HepG2 (cell line): ENCODE data around the gene MARS1. TPM values are rescaled to one million over a fixed set of nuclear protein-coding genes. Genes with fewer than 3 reads are reported as not detected.

Experiments
- ATAC-seq: fragments of 200-7000 bp; cut with Tn5 transposase; 3 replicates; pipeline ENCODE4 v1.9.1; 2020; ENCODE audit warnings: mild to moderate bottlenecking, moderate library complexity
- BruUV-seq: library from RNA; stranded (reverse); fragments of 400-500 nt; replicated peaks from 2 replicates; lab custom pipeline; 2021; lab: Mats Ljungman, UMichigan
- CTCF ChIA-PET: fragments of 300-600 bp; formaldehyde crosslinking; extraction: SDS; loops from one replicate; lab custom pipeline; 2021; ENCODE audit warnings: low total read pairs, inconsistent platforms, low intra/inter-chr PET ratio; lab: Yijun Ruan, JAX
- POLR2A ChIA-PET: fragments of 350-600 bp; sonication (Branson Sonifier 250); formaldehyde crosslinking; loops from one replicate; lab custom pipeline; 2020; ENCODE audit warnings: antibody characterized with exemption, inconsistent platforms; lab: Yijun Ruan, JAX
- DNase-seq: peaks from one replicate; pipeline ENCODE4 v3.0.0-alpha.2; 2015; ENCODE audit warnings: low spot score
- FAIRE-seq: peaks from 3 replicates; lab custom pipeline; 2011; peaks lifted over from hg19 to GRCh38; lab: Jason Lieb, UNC
- H2AFZ ChIP-seq: one replicate; pipeline ENCODE4 v1.6.1; 2011; ENCODE audit warnings: low read length, inconsistent platforms
- H3K27ac ChIP-seq: fragments of 300-600 bp; 3 replicates; pipeline ENCODE4 v1.8.0; 2011; ENCODE audit warnings: mixed run types, mild to moderate bottlenecking, mixed read lengths, low read length, inconsistent platforms; ENCODE audit not compliant: insufficient read depth; ENCODE audit errors: extremely low read length
- H3K27me3 ChIP-seq, 2 experiments: fragments of 200-600 bp in 1 of 2; 2 replicates in 1 of 2; 3 replicates in 1 of 2; pipeline versions ENCODE4 v1.6.0 to v1.8.0; 2011; ENCODE audit warnings: low read length in 2 of 2, mild to moderate bottlenecking in 2 of 2, moderate library complexity in 2 of 2, inconsistent platforms in 1 of 2; ENCODE audit not compliant: insufficient read depth in 2 of 2, control insufficient read depth in 1 of 2
- H3K36me3 ChIP-seq, 2 experiments: fragments of 200-600 bp in 1 of 2; replicated peaks in 1 of 2; 2 replicates in 1 of 2; 3 replicates in 1 of 2; pipeline versions ENCODE4 v1.5.1 to v1.8.0; 2011; ENCODE audit warnings: low read length in 2 of 2, inconsistent platforms in 1 of 2; ENCODE audit not compliant: insufficient read depth in 2 of 2, control insufficient read depth in 1 of 2
- H3K4me1 ChIP-seq: 2 replicates; pipeline ENCODE4 v1.5.1; 2012; ENCODE audit warnings: low read length, inconsistent platforms; ENCODE audit not compliant: insufficient read depth
- H3K4me2 ChIP-seq: 2 replicates; pipeline ENCODE4 v1.6.0; 2011; ENCODE audit warnings: low read depth, low read length, inconsistent platforms
- H3K4me3 ChIP-seq, 3 experiments: fragments of 200-600 bp in 1 of 3; sonication (generic), shearing (Covaris generic) in 1 of 3; replicated peaks in 1 of 3; 2 replicates each; pipeline ENCODE4 v1.5.1; 2011 to 2016; ENCODE audit warnings: low read length in 3 of 3, inconsistent platforms in 2 of 3, low read depth in 2 of 3, mild to moderate bottlenecking in 2 of 3, control low read depth in 1 of 3, mixed read lengths in 1 of 3; ENCODE audit not compliant: insufficient read depth in 1 of 3
- H3K79me2 ChIP-seq: one replicate; pipeline ENCODE4 v1.6.1; 2011; ENCODE audit warnings: low read length, inconsistent platforms; ENCODE audit not compliant: insufficient read depth
- H3K9ac ChIP-seq: 2 replicates; pipeline ENCODE4 v1.6.0; 2011; ENCODE audit warnings: mild to moderate bottlenecking, low read depth, low read length, inconsistent platforms; ENCODE audit not compliant: insufficient read depth
- H3K9me3 ChIP-seq: 2 replicates; pipeline ENCODE4 v1.5.1; 2012; ENCODE audit warnings: mild to moderate bottlenecking, low read length
- H4K20me1 ChIP-seq: 2 replicates; pipeline ENCODE4 v1.6.0; 2011; ENCODE audit warnings: inconsistent platforms, mild to moderate bottlenecking, low read length, moderate library complexity; ENCODE audit not compliant: insufficient read depth
- FOSL2 ChIP-seq: sonication (generic); formaldehyde crosslinking; IDR thresholded peaks from 2 replicates; pipeline ENCODE4 v1.4.0; 2020; ENCODE audit warnings: missing genetic modification reagents
- GABPB1 ChIP-seq: IDR thresholded peaks from 2 replicates; pipeline ENCODE4 v1.6.1; 2016; ENCODE audit warnings: mild to moderate bottlenecking, missing genetic modification reagents, moderate library complexity, missing compliant biosample characterization
- NFKB2 ChIP-seq: sonication (generic); formaldehyde crosslinking; IDR thresholded peaks from 2 replicates; pipeline ENCODE4 v1.4.0; 2020; ENCODE audit warnings: missing genetic modification reagents, borderline replicate concordance
- PITX1 ChIP-seq: sonication (generic); formaldehyde crosslinking; IDR thresholded peaks from 2 replicates; pipeline ENCODE4 v1.5.1; 2020; ENCODE audit warnings: mild to moderate bottlenecking, missing genetic modification reagents
- POLR2A ChIP-seq, 2 experiments: IDR thresholded peaks; 2 replicates each; pipeline ENCODE4 v1.6.1; 2011; ENCODE audit warnings: low read depth in 2 of 2, low read length in 2 of 2, mild to moderate bottlenecking in 1 of 2, moderate library complexity in 1 of 2; ENCODE audit not compliant: insufficient read depth in 1 of 2
- SAP130 ChIP-seq: IDR thresholded peaks from 2 replicates; pipeline ENCODE4 v1.6.1; 2016; ENCODE audit warnings: low read depth
- SP1 ChIP-seq, 2 experiments: fragments of 450-650 bp in 1 of 2; sonication (generic) in 1 of 2; formaldehyde crosslinking in 1 of 2; IDR thresholded peaks; 2 replicates each; pipeline versions ENCODE4 v1.4.0 to v1.6.1; 2016 to 2020; ENCODE audit warnings: missing genetic modification reagents in 1 of 2
- THAP9 ChIP-seq: sonication (generic); formaldehyde crosslinking; IDR thresholded peaks from 2 replicates; pipeline ENCODE4; 2020; ENCODE audit warnings: missing genetic modification reagents, mild to moderate bottlenecking, borderline replicate concordance
- TP53 ChIP-seq: sonication (generic); formaldehyde crosslinking; conservative IDR thresholded peaks from 2 replicates; pipeline ENCODE4 v1.4.0; 2020; ENCODE audit warnings: missing genetic modification reagents
- TRIM24 ChIP-seq: sonication (generic); formaldehyde crosslinking; IDR thresholded peaks from 2 replicates; pipeline ENCODE4 v1.8.0; 2022; ENCODE audit warnings: mild to moderate bottlenecking, missing genetic modification reagents
- ZFP1 ChIP-seq: IDR thresholded peaks from 2 replicates; pipeline ENCODE4 v1.6.1; 2016
- ZFY ChIP-seq: sonication (generic); formaldehyde crosslinking; IDR thresholded peaks from 2 replicates; pipeline ENCODE4 v1.4.0; 2020; ENCODE audit warnings: missing genetic modification reagents
- ZNF414 ChIP-seq: sonication (generic); formaldehyde crosslinking; IDR thresholded peaks from 2 replicates; pipeline ENCODE4 v1.5.0; 2020; ENCODE audit warnings: missing genetic modification reagents
- ZNF460 ChIP-seq: sonication (generic); formaldehyde crosslinking; IDR thresholded peaks from 2 replicates; pipeline ENCODE4 v1.5.1; 2020; ENCODE audit warnings: missing genetic modification reagents, mild to moderate bottlenecking, borderline replicate concordance
- ZSCAN5A ChIP-seq: sonication (generic); formaldehyde crosslinking; IDR thresholded peaks from 2 replicates; pipeline ENCODE4 v1.8.0; 2022; ENCODE audit warnings: mild to moderate bottlenecking, missing genetic modification reagents, borderline replicate concordance
- WGBS: methylation state at CpG from one replicate; pipeline ENCODE4 v1.1.6; 2017; ENCODE audit warnings: low lambda C conversion rate; 5-methylcytosine and 5-hydroxymethylcytosine counted together
- in situ Hi-C: cut with HindIII; loops from 2 replicates; pipeline ENCODE4 v1.10.0; 2017; ENCODE audit warnings: low pct_unique_long_range_greater_than_20kb; ENCODE audit not compliant: extremely low pct_ligation_motif_present
- intact Hi-C: fragments of 100-400 bp; cut with micrococcal nuclease; formaldehyde crosslinking; loops from one replicate; pipeline ENCODE4 v1.10.0; 2022; ENCODE audit not compliant: unreplicated experiment
- polyA plus RNA-seq, 8 experiments: library from polyadenylated mRNA; depleted of rRNA in 3 of 8; stranded (reverse) in 7 of 8; unstranded in 1 of 8; fragments of >200 nt; fragmentation: Illumina TruSeq in 4 of 8; extraction: Trizol in 4 of 8; gene quantifications; 2 replicates each; pipeline versions ENCODE4 v1.2.1 to v1.2.3, GENCODE V29; 2011 to 2016; ENCODE audit warnings: low read depth in 4 of 8, missing spikeins in 1 of 8, mixed read lengths in 1 of 8; ENCODE audit not compliant: insufficient read depth in 1 of 8
- total RNA-seq, 5 experiments: library from RNA; depleted of rRNA; stranded (reverse); fragments of >200 nt; fragmentation: Illumina TruSeq; extraction: Trizol; gene quantifications; 2 replicates each; pipeline ENCODE4 v1.2.3, GENCODE V29; 2016; ENCODE audit warnings: low read depth in 1 of 5
- TF ChIP-seq, protein P1 (sequence below): sonication (generic); formaldehyde crosslinking; IDR thresholded peaks from 2 replicates; pipeline ENCODE4 v1.4.0; 2020; ENCODE audit warnings: mild to moderate bottlenecking, missing genetic modification reagents

MARS1 gene
- total and polyA plus RNA-seq, 2 of the 13 experiments (the other 11 are each of a cell fraction or from before 2014, with no cell fraction given) = 115 to 181 TPM

- POLR2A ChIA-PET = no interaction called here
- Histone ChIP-seq H4K20me1 (no peaks in the 10 kb centered on the region), H3K36me3 (no peaks in the 10 kb centered on the region), H3K4me2 (peak within 1 kb of the TSS; percentile 81), H3K9ac (peak within 1 kb of the TSS; percentile 31; the same call in 1 of the 2 replicates), H2AFZ (no peak within 1 kb of the TSS), H3K27ac (no peak within 1 kb of the TSS), H3K4me3 (peak within 1 kb of the TSS; percentile 51 to 75 (median 57)), H3K79me2 (peaks cover 15% of the 10 kb centered on the region), H3K4me1 (peaks cover 56% of the 10 kb centered on the region), H3K9me3 (no peaks in the 10 kb centered on the region), H3K27me3 (peaks cover 1 to 27% of the 10 kb centered on the region in 2 experiments; a peak in 3 of 5 replicates)
- CTCF ChIA-PET = interaction anchor here (1.3 kb wide), 1 partner anchor 33 kb away, joined by 4 read pairs; no protein-coding TSS in a partner anchor
- no TSS peak for BruUV-seq
- in situ Hi-C loops = no loop called here
- FAIRE-seq = no peak
- intact Hi-C loops = no loop called here
- DNase-seq = no peak
- 34% methylated on average over 26 of the region's 52 CpGs for WGBS
- peak; percentile 64 for ATAC-seq
- no peak for TF ChIP-seq ZFP1
- TF ChIP-seq POLR2A (IDR thresholded peaks at IDR 0.05; ENCODE audit: insufficient read depth in 1 of 2, low read depth in 2 of 2, low read length in 2 of 2) = peak in 1 of 2 experiments; percentile 49; a peak in 1 of 4 replicates
- no peak for TF ChIP-seq TRIM24 (CRISPR knock-in tag)
- peak; percentile 60; the same call in 1 of the 2 replicates for TF ChIP-seq SAP130 (CRISPR knock-in tag)
- TF ChIP-seq TP53 = no peak
- no peak for TF ChIP-seq ZSCAN5A (CRISPR knock-in tag)
- TF ChIP-seq FOSL2 = 0 out of 2 replicates have a peak, but pooled peaks have one; percentile 24
- TF ChIP-seq THAP9 (CRISPR knock-in tag) = no peak
- peak; percentile 32; the same call in 1 of the 2 replicates for TF ChIP-seq ZFY (CRISPR knock-in tag)
- TF ChIP-seq GABPB1 = peak; percentile 63; the same call in 1 of the 2 replicates
- peak; percentile 35; the same call in 1 of the 2 replicates for TF ChIP-seq NFKB2
- 0 out of 2 replicates have a peak, but pooled peaks have one; percentile 26 for TF ChIP-seq ZNF414 (CRISPR knock-in tag)
- TF ChIP-seq ZNF460 = no peak
- TF ChIP-seq, protein P1, sequence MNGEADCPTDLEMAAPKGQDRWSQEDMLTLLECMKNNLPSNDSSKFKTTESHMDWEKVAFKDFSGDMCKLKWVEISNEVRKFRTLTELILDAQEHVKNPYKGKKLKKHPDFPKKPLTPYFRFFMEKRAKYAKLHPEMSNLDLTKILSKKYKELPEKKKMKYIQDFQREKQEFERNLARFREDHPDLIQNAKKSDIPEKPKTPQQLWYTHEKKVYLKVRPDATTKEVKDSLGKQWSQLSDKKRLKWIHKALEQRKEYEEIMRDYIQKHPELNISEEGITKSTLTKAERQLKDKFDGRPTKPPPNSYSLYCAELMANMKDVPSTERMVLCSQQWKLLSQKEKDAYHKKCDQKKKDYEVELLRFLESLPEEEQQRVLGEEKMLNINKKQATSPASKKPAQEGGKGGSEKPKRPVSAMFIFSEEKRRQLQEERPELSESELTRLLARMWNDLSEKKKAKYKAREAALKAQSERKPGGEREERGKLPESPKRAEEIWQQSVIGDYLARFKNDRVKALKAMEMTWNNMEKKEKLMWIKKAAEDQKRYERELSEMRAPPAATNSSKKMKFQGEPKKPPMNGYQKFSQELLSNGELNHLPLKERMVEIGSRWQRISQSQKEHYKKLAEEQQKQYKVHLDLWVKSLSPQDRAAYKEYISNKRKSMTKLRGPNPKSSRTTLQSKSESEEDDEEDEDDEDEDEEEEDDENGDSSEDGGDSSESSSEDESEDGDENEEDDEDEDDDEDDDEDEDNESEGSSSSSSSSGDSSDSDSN (CRISPR knock-in tag) = peak; percentile 64
- no peak for TF ChIP-seq PITX1 (CRISPR knock-in tag)
- no peak for TF ChIP-seq SP1 (IDR thresholded peaks at IDR 0.05)
- TF ChIP-seq SP1 (CRISPR knock-in tag; IDR thresholded peaks at IDR 0.05) = peak; percentile 16; the same call in 1 of the 2 replicates
These were observed 62.2 kb downstream of the MARS1 start, which contains the start of gene KIF5A for GRCh38 chr12:57549909-57550640. Gene KIF5A, plus strand, starts transcription at chr12:57550044. Its CDS starts 228 bp downstream, at chr12:57550272.
